ENCODE measurements around the gene C1QC.

The C1QC gene

DNA sequence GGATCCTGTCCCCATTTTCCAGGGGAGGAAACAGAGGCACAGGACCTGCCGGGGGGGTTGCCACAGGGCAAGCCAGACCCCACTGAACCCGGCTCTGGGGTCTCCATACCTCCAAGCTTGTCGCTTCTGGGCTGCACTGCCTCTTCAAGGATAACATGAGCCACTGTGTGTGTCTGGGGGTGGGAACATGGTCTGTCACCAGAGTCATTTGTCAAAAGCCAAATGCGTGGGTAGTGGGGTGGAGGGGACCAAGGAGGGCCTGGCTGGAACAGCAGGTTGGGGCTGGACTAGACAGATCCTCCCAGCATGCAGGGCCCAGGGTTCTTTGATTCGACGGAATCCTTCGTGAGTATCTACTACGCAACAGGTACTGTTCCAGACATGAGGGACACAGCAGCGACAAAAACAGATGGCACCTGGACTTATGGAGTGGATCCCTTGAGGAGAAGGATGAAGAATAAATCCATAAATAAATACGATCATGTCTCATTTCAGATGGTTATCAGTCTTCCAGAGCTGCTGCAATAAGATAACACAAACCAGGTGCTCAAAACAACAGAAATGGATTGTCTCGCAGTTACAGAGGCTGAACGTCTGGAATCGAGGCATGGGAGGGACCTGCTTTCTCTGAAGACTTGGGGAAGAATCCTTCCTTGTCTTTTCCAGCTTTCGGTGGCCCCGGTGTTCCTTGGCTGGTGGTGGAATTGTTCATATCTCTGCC is 38.3 kb downstream of the C1QC start:
- DNase-seq (ENCODE audit: low spot score) = no peak

DNA sequence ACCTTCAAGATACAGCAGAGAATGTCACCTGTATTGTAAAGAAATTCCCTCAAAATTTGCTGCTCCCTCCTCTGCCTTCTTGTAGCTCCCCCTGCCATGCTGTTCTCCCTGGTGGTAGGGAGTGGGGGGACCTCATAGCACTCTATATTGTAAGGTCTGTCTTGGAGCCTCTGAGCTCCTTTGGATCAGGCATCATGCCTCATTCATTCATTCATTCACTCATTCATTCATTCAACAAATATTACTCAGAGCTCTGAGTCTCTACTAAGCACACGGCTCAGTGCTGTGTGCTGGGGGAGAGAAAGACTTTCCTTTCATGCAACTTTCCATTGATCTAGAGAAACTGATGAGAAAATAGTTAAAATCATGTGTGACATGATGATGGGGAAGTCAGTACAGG is 40.1 kb downstream of the C1QC start:
- DNase-seq (ENCODE audit: low spot score) = no peak

DNA sequence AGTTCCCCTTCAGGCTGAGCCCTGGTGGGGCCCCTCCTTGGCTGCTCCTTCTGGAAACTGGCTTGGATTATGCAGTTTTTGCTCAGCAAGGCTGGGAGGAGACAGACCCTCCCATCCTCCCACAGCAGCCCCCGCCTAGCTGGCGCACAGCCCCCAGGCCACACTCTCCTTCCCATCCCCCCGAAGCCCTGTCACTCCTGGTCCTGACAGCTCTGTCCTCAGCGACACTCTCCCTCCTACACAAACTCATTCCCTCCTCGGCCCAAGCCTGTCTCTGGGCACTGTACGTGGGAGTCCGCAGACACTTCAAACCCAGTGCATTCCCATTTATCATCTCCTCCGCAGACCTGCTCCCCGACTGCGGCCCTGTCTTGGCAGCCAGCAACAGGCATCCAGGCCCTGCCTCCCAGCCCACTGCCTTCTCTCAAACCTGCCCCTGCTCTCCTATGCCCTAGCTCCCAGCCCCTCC is 42.2 kb downstream of the C1QC start:
- no peak for DNase-seq (ENCODE audit: low spot score)

DNA sequence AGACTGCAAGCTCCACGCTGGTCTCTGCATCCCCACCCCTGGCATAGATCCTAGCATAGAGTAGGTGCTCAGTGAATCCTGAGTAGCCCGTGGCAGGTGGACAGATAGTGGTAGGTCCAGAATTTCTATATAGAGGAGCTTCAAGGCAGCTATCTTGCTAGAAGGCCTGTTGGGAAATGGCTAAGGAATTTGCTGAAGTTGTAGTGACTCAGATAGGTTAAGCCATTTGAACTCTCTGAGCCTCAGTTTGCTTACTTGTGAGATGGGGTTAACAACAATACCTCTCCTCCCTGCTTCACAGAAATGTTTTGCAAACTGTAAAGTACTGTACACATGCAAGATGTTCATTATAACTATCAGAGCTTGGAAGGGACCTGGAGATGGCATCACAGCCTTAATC is 43.8 kb downstream of the C1QC start:
- DNase-seq (ENCODE audit: low spot score) = no peak

DNA sequence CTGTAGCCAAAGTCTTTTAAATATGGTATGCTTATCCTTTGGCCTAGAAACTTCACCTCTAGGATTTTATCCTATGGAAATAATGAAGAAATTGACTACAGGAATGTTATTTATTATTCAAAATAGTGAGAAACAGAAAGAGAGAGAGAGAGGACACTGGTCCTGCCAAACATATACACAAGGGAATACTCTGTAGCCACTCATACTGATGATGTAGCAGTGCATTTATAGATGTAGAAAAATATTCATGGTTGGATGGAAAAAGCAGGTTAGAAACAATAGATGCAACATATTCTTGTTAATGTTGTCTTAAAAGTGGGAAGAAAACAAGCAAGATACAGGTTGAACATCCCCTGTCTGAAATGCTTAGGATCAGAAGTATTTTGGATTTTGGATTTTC is 45.0 kb downstream of the C1QC start:
- DNase-seq (ENCODE audit: low spot score) = no peak

DNA sequence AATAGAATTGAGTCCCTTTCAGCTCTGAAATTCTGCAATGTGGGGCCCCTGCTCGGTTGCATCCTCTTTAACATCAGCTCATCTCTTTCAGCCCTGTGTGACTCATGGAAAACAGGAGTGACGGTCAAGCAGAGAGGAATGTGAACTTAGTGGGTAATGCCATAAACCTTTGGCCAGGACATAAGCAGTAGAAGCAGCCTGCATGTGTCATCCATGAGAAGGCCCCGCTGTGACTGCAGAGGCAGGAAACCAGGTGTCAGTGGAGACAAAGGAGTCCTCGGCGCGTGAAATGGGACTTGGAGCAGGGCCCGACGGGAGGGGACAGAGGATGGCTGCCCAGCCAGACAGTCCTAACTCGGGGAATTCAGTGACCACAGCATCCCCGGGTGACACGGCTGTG is 46.1 kb downstream of the C1QC start:
- peak; percentile 94 for DNase-seq (ENCODE audit: low spot score)

DNA sequence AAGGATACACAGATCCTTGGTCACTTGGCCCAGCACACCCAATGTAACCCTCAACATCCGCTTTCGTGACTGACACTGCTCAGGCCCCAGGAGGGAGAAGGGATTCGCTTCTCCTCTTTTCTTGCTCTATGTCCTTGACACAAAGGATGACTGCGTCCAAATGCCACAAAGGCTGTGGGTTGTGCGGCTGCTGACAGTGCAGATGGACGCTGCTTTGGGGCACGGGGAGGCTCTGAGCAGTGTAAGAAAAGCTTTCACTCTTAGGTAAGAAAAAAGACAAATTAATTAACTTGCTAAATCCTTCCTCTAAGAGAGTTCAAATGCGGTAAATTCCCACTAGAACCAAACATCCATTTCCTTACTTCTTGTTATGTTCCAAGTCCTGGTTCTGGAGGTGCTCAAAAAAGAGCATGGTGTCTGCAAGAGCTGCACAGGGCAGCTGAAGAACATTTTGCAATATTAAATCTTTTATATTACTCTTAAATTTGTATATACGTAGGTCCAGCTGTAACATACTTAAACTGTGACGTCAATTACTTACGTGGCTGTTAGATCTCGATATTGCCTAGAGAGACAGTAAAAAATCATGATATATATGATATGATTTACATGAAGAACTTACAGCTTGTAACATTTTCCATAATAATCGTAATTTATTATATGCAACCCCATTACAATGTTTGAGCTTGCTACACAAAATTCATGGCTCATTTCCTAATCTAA is 47.8 kb downstream of the C1QC start:
- DNase-seq (ENCODE audit: low spot score) = no peak

DNA sequence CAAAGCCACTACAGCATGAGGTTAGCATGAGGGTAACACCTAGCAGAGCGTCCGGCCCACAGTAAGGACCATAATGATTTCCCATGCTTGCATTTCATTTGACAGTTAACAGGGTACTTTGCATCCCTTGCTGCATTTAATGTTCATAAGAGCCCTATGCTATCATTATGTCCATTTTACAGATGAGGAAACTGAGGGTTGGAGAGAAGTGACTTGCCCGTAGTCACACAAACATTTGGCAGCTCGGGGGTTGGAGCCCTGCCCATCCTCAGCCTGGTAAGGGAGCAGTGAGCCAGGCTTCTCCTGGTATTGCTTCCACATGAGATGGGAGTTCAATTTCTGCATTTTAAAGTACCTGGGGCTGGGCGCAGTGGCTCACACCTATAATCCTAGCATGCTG is 50.7 kb downstream of the C1QC start:
- DNase-seq (ENCODE audit: low spot score) = no peak

DNA sequence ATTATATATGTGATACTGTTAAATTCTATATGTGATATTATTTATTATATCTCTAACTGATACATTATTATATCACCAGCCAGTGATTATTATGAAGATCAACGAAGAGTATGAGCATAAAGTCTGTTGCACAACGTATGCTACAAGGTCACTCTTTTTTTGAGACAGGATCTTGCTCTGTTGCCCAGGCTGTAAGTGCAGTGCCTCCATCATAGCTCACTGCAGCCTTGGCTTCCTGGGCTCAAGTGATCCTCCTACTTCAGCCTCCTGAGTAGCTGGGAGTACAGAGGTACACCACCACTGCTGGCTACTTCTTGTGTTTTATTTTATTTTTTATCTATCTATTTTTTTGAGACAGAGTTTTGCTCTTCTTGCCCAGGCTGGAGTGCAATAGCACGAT is 53.2 kb downstream of the C1QC start:
- DNase-seq (ENCODE audit: low spot score) = no peak
